GM23248 (cell line): Measurements from ENCODE around the gene GPNMB. TPM values are rescaled to one million over a fixed set of nuclear protein-coding genes. Genes with fewer than 3 reads are reported as not detected.

ENCODE experiments used
- DNase-seq: peaks from one replicate; pipeline ENCODE4 v3.0.0-alpha.2; 2015
- H2AFZ ChIP-seq: fragments of 200-600 bp; sonication (generic); 2 replicates; pipeline ENCODE4 v1.6.1; 2016; ENCODE audit warnings: antibody characterized with exemption
- H3F3A ChIP-seq: fragments of 200-600 bp; sonication (generic); 2 replicates; pipeline ENCODE4 v1.6.1; 2016; ENCODE audit warnings: mild to moderate bottlenecking, antibody characterized with exemption, mixed run types; ENCODE audit not compliant: insufficient read depth
- H3K27ac ChIP-seq: fragments of 200-600 bp; sonication (generic); 2 replicates; pipeline ENCODE4 v1.5.1; 2016; ENCODE audit warnings: mild to moderate bottlenecking
- H3K27me3 ChIP-seq: fragments of 200-600 bp; sonication (generic); replicated peaks from 2 replicates; pipeline ENCODE4 v1.6.1; 2016; ENCODE audit warnings: mild to moderate bottlenecking; ENCODE audit not compliant: insufficient read depth
- H3K36me3 ChIP-seq: fragments of 200-600 bp; sonication (generic); 2 replicates; pipeline ENCODE4 v1.6.1; 2016; ENCODE audit warnings: low read depth, mild to moderate bottlenecking
- H3K4me1 ChIP-seq: fragments of 200-600 bp; sonication (generic); 2 replicates; pipeline ENCODE4 v1.6.1; 2016; ENCODE audit warnings: mild to moderate bottlenecking; ENCODE audit not compliant: insufficient read depth
- H3K4me2 ChIP-seq: fragments of 200-600 bp; sonication (generic); one replicate; pipeline ENCODE4 v1.6.1; 2016; ENCODE audit warnings: mild to moderate bottlenecking; ENCODE audit not compliant: unreplicated experiment
- H3K4me3 ChIP-seq: fragments of 200-600 bp; sonication (generic); 2 replicates; pipeline ENCODE4 v1.5.1; 2016; ENCODE audit warnings: mild to moderate bottlenecking
- H3K79me2 ChIP-seq: fragments of 200-600 bp; sonication (generic); 2 replicates; pipeline ENCODE4 v1.6.1; 2016; ENCODE audit warnings: mild to moderate bottlenecking; ENCODE audit not compliant: insufficient read depth
- H3K9ac ChIP-seq: fragments of 200-600 bp; sonication (generic); 2 replicates; pipeline ENCODE4 v1.6.1; 2016; ENCODE audit warnings: mild to moderate bottlenecking
- H3K9me2 ChIP-seq: fragments of 200-600 bp; sonication (generic); 2 replicates; pipeline ENCODE4 v1.6.1; 2016; ENCODE audit warnings: mixed run types, mild to moderate bottlenecking, moderate library complexity; ENCODE audit not compliant: insufficient read depth
- H3K9me3 ChIP-seq: fragments of 200-600 bp; sonication (generic); one replicate; pipeline ENCODE4 v1.6.1; 2017; ENCODE audit warnings: low read depth
- H4K20me1 ChIP-seq: fragments of 200-600 bp; sonication (generic); 2 replicates; pipeline ENCODE4 v1.6.0; 2016; ENCODE audit not compliant: insufficient read depth
- EZH2 ChIP-seq: fragments of 200-600 bp; sonication (generic); IDR thresholded peaks from 2 replicates; pipeline ENCODE4 v1.6.1; 2018; ENCODE audit warnings: antibody characterized with exemption, mild to moderate bottlenecking; ENCODE audit not compliant: insufficient read depth, poor library complexity, severe bottlenecking
- EZH2phosphoT487 ChIP-seq: fragments of 200-600 bp; sonication (generic); IDR thresholded peaks from 2 replicates; pipeline ENCODE4 v1.6.1; 2018; ENCODE audit warnings: antibody characterized with exemption, moderate library complexity, mild to moderate bottlenecking, low read depth; ENCODE audit not compliant: insufficient read depth
- WGBS, 2 experiments: methylation state at CpG; one replicate each; pipeline ENCODE4 v1.1.6; 2015 to 2017; ENCODE audit warnings: low lambda C conversion rate in 2 of 2, low coverage in 1 of 2; ENCODE audit errors: missing lambda C conversion rate in 2 of 2; 5-methylcytosine and 5-hydroxymethylcytosine counted together
- in situ Hi-C: fragments of 300-500 bp; cut with MboI; formaldehyde crosslinking; loops from 2 replicates; pipeline ENCODE4 v1.15.0; 2020
- polyA plus RNA-seq: library from polyadenylated mRNA; unstranded; fragments of >200 nt; fragmentation: Nextera tagmentation; extraction: Ambion mirVana; gene quantifications from 2 replicates; pipeline ENCODE4 v1.2.1, GENCODE V29; 2016
- total RNA-seq: library from RNA; depleted of rRNA; stranded (reverse); fragments of >200 nt; shearing (Covaris generic); gene quantifications from 2 replicates; pipeline ENCODE4 v1.2.3, GENCODE V29; 2014

GPNMB gene
- total and polyA plus RNA-seq, 2 experiments from 2014 or later, result 38.2 to 43.2 TPM

DNA sequence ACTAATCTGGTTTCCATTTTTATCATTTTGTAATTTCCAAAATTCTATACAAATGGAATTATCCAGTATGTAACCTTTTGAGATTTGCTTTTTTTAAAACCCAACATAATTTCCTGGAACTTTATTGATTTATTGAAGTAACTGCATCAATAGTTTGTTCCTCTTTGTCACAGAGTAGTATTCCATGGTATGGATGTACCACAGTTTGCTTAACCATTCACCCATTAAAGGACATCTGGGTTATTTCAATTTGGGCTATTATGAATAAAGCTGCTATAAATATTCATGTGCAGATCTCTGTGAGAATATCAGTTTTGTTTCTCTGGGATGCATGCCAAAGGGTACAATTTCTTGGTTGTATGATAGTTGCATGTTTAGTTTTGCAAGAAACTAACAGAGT lies 2.9 kb downstream of the GPNMB start:
- Histone ChIP-seq H3K4me3 (no peak overlapping the region), H3K9me3 (no peaks in the 10 kb centered on the region)

DNA sequence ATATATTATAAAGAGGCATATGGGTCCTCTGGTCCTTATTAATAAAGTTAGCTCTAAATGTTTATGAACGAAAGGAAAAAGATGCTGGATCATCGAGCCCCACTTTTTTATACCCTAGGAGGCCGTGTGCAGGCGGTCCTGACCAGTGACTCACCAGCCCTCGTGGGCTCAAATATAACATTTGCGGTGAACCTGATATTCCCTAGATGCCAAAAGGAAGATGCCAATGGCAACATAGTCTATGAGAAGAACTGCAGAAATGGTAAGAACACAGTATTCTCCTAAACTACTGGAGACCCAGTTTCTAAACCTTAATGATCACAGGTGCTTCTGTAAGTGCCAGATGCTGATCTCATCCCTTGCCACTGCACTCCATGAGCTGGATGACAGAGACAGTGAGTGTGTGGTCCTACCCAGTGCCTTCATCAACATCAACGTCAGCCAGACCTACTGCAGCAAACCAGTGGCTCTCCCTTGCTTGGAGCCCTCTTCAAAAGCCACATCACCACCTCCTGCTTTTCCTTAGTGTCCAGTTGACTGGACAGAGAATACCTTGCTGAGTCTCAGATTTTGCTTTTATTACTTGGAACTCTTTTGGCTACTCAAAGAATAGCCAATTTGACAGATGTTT lies 7.6 kb downstream of the GPNMB start:
- no peak overlapping the region for H3K4me2 ChIP-seq
- H3K27ac ChIP-seq, result no peak overlapping the region

More for the DNA sequence above, 2.9 kb downstream of the GPNMB start:
- no peak for DNase-seq
- Histone ChIP-seq H3F3A (peaks cover 29% of the 10 kb centered on the region), H3K4me2 (no peak overlapping the region), H3K79me2 (peaks cover 11% of the 10 kb centered on the region; the same call in 1 of the 2 replicates), H4K20me1 (no peaks in the 10 kb centered on the region), H3K9me2 (no peaks in the 10 kb centered on the region), H2AFZ (no peak overlapping the region), H3K27ac (no peak overlapping the region), H3K36me3 (peaks cover 2% of the 10 kb centered on the region; the same call in 1 of the 2 replicates), H3K4me1 (peaks cover 25% of the 10 kb centered on the region), H3K9ac (no peak overlapping the region), H3K27me3 (no peaks in the 10 kb centered on the region)
- no peak for TF ChIP-seq EZH2
- in situ Hi-C loops, result loop anchor here (25.0 kb wide), 1 partner anchor 712 kb away; no protein-coding TSS in a partner anchor

DNA sequence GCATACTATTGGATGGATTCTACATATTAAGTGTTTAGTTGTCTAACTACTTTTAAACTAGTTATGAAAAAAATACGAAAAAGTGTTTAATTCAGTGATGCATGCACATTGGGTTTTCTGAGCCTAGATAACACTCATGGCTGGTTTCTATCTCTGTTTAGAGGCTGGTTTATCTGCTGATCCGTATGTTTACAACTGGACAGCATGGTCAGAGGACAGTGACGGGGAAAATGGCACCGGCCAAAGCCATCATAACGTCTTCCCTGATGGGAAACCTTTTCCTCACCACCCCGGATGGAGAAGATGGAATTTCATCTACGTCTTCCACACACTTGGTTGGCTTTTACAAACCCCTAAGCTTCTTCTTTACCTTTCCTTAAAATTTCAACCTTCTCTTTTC lies 10.2 kb downstream of the GPNMB start:
- Histone ChIP-seq H3K9me3 (no peaks in the 10 kb centered on the region), H3K27me3 (no peaks in the 10 kb centered on the region), H4K20me1 (no peaks in the 10 kb centered on the region), H3K27ac (no peak overlapping the region), H3F3A (no peaks in the 10 kb centered on the region), H3K36me3 (peaks cover 4% of the 10 kb centered on the region; the same call in 1 of the 2 replicates), H3K4me3 (no peak overlapping the region), H3K79me2 (no peaks in the 10 kb centered on the region), H3K4me1 (no peaks in the 10 kb centered on the region), H2AFZ (no peak overlapping the region), H3K9ac (no peak overlapping the region), H3K4me2 (no peak overlapping the region), H3K9me2 (no peaks in the 10 kb centered on the region)
- DNase-seq, result no peak
- TF ChIP-seq EZH2, result no peak
- no peak for TF ChIP-seq EZH2phosphoT487
- in situ Hi-C loops, result no loop called here
- WGBS, 2 experiments, result 83 to 87% methylated on average over 7 of the region's 7 CpGs

More for the DNA sequence above, 7.6 kb downstream of the GPNMB start:
- WGBS, 2 experiments, result 77 to 86% methylated on average over 7 of the region's 7 CpGs
- Histone ChIP-seq H3K4me1 (no peaks in the 10 kb centered on the region), H3K4me3 (no peak overlapping the region), H3K27me3 (no peaks in the 10 kb centered on the region), H3K9me3 (no peaks in the 10 kb centered on the region), H3K9ac (no peak overlapping the region), H3K36me3 (peaks cover 4% of the 10 kb centered on the region; the same call in 1 of the 2 replicates), H2AFZ (no peak overlapping the region), H3K9me2 (no peaks in the 10 kb centered on the region), H4K20me1 (no peaks in the 10 kb centered on the region), H3K79me2 (no peaks in the 10 kb centered on the region), H3F3A (no peaks in the 10 kb centered on the region)
- in situ Hi-C loops, result no loop called here
- DNase-seq, result no peak
- no peak for TF ChIP-seq EZH2phosphoT487
- TF ChIP-seq EZH2, result no peak

DNA sequence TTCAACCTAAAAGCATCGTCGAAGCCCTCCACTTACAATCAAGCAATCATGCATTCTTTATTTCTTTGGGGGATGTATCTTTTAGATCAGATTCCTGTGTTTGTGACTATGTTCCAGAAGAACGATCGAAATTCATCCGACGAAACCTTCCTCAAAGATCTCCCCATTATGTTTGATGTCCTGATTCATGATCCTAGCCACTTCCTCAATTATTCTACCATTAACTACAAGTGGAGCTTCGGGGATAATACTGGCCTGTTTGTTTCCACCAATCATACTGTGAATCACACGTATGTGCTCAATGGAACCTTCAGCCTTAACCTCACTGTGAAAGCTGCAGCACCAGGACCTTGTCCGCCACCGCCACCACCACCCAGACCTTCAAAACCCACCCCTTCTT lies 13.8 kb downstream of the GPNMB start:
- H3K36me3 ChIP-seq, result no peaks in the 10 kb centered on the region
- 91 to 92% methylated on average over 10 of the region's 10 CpGs for WGBS, 2 experiments
- in situ Hi-C loops, result no loop called here

More for the DNA sequence above, 13.8 kb downstream of the GPNMB start:
- Histone ChIP-seq H3K4me1 (no peaks in the 10 kb centered on the region), H3K79me2 (no peaks in the 10 kb centered on the region), H3K27ac (no peak overlapping the region), H3K9me3 (no peaks in the 10 kb centered on the region), H3K4me2 (no peak overlapping the region), H3K9ac (no peak overlapping the region), H3K4me3 (no peak overlapping the region), H2AFZ (no peak overlapping the region), H3F3A (no peaks in the 10 kb centered on the region), H3K27me3 (no peaks in the 10 kb centered on the region), H4K20me1 (no peaks in the 10 kb centered on the region), H3K9me2 (no peaks in the 10 kb centered on the region)
- no peak for TF ChIP-seq EZH2phosphoT487
- no peak for TF ChIP-seq EZH2
- DNase-seq, result no peak
